Stimulated activated CD4-positive, alpha-beta T cell treated with anti-CD3 and anti-CD28 coated beads, Interleukin-15, amount 100 ng/mL, for 1 hour (primary cell): ENCODE results near the gene ABHD15.

Experiments used
- DNase-seq, 2 donors: peaks; one replicate each; pipeline ENCODE4 v3.0.0-alpha.2; 2020; ENCODE audit warnings: low read depth in 1 of 2, low spot score in 1 of 2

ABHD15 gene

DNA sequence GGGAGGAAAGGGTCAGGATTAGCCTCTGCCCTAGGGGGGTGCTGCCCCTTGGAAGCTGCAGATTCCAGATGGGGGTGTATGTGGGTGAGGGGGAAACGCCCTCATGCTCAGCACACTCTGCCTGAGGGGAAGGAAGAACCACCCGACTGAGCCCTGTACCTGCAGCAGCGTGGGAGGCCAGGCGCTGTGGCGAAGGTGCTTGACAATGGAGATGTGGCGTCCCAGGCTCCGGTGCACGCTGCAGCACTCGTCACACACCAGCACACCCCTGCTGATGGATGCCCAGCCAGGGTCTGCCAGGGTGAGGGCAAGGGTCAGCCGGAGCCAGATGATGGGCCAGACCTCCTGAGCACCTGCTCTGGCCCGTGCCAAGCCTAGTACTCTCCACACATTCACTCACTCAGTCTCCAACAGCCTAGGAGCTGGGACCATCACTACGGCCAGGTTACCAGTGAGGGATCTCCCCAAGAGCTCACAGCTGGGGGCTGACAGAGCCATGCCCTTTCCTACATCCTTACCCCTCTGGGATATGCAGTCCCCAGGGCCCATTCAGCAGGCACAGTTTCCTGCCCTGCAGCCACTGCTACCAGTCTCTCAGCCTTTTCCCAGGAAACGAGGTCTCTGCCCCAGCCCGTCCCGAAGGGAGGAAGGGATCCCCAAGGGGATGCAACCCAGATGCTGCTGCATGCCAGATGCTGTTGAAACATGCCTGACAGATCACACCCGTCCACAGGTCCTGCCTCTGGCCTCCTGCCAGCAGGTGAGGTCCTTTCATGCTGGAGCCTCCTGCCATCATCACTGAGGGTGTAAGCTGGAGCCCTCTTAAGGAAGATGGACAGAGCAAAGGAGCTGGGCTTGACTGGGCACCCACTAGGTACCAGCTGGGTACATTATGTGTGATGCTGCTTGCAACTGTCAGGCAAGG, 16.7 kb upstream of the ABHD15 start:
- no peak for DNase-seq

DNA sequence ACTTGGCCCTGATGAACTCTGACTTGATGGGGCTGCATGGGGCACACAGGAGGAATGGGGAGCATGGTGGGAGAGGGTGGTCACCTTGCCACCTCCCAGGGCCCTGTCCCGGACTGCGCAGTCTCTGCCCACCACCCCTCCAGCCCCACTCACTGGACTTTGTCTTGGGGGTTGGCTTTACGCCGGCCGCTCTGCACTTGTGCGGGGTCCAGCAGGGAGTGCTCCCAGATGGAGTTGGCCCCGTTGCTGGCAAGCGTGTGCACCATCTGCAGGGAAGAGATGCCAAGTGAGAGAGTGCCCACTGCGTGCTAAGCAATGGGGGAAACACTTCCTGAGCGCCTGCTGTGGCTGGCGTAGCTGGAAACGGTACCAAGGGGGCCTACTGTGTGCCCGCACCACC, 15.9 kb upstream of the ABHD15 start:
- no peak for DNase-seq

DNA sequence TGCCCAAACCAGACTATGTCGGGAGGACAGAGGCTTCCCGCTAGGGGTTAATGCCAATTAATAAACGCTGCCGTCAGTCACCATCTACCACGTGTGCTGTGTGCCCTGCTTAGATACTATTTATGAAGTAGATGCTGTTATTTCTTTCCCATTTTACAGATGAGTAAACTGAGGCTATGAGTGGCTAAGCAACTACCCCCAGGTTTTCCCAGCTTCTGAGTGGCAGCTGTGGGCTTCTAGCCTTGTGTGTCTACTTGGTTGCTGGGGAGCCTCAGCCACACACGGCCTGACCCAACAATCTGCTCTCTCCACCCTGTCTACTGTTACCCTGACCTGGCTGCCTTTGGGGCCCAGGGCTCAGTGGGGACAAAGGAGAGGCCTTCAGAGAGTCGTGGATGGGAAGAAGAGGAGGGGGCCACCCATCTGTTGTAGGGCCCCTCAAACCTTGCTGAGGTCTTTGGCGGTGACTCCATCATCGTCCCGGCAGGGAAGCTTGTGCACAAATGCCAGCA, 15.5 kb upstream of the ABHD15 start:
- no peak for DNase-seq

DNA sequence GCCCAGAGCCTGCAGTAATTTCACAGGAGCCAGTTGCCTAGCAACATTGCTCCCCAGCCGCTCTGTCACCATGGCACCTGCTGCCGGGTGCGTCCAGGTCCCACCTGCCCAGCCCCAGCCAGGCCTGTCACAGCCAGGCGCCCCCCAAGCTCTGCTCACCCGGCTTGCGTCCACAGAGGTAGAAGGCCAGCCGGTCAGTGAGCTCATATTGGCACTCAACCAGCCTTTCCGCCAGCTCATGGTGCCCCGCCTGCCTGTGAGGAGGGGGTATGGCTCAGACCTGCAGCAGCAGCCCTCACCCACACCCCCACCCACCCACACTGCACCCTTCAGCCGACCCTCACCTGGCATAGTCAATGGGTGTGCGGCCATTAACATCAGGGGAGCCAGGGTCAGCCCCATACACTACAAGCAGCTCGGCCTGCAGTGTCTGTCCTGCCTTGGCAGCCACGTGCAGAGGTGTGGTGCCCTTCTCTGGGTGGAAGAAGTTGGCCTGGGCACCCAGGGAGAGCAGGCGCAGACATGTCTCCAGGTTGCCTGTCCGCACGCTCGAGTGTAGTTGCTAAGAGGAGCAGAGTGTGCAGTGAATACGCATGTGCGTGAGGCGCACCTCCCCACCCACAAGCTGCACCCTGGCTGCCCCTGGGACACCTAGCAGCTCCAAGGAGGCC, 14.9 kb upstream of the ABHD15 start:
- DNase-seq: no peak

DNA sequence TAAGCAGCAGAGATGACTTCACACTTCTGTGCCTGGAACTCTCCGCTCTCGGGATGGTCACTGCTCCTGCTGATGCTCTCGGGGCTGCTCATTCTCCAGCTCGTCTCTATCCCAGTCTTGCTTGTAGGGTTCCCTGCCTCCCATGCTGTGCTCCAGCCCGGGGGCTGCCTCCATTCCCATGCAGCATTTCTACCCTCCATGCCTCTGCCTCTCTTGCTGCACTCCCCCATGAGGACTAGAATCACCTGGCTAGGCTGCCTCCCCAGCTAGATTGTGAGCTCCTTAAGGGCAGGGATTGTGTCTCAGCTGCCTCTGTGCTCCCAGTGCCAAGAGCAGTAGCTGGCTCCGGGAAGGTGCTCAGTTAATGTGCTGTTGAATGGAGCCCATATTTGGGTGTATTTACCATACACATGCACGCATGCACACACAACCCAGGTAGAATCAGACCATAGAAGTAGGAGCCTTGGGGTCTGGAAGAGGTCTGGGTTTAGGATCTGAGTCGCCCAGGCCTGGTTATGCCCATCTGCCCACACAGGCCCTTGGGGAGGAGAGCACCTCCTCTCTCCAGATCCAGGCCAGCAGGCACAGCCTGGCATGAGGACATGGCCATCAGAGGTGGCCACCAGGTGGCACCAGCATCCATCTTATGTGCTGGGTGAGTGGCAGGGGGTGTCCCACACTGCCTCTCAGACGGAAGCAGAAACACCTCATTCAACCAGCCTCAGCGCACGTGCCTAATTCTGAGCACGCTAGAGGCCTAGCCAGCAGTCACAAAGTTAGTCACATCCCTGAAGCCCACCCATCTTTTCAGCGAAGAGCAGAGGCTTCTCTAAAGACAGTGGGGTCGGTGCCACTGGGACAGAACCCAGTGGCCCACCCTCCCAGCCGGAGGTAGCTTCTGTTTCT, 13.3 kb upstream of the ABHD15 start:
- DNase-seq: peak; percentile 82 to 88

DNA sequence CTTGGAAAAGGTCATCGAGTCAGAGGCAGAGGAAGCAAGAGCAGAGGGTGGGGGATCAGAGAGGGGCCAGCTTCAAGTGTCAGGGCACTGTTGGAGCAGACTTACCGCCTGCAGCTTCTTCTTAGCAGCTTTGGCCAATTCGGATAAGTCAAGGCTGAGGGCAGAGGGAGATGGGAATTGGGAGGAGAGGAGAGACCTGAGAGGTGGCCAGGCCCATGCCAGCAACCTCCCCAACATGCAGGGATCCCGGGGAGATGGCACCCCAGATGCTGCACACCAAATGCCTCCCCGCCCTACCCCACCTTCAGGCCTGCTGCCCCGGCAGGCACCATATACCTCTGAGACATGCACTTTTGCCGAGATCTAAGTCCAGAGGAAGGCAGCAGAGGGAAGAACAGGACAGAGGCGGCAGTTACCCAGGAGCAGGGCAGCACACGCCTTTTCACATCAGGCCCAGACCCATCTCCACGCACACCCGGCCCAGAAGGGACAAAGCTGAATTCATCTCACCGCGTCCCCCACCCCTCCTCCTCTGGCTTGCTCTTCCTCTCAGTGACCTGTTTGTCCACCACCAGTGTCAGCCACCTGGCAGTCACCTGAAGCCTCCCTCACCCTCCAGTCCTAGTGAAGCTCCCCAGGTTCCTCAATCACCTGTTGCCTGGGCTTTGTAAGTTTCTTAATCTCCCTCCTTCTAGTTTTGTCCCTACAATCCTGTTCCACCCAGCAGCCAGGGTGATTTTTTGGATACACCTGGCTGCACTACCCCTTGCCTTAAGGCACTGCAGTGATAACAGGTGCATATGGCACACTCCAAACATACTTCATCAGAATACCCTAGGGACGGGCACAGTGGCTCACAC, 12.0 kb upstream of the ABHD15 start:
- no peak for DNase-seq

DNA sequence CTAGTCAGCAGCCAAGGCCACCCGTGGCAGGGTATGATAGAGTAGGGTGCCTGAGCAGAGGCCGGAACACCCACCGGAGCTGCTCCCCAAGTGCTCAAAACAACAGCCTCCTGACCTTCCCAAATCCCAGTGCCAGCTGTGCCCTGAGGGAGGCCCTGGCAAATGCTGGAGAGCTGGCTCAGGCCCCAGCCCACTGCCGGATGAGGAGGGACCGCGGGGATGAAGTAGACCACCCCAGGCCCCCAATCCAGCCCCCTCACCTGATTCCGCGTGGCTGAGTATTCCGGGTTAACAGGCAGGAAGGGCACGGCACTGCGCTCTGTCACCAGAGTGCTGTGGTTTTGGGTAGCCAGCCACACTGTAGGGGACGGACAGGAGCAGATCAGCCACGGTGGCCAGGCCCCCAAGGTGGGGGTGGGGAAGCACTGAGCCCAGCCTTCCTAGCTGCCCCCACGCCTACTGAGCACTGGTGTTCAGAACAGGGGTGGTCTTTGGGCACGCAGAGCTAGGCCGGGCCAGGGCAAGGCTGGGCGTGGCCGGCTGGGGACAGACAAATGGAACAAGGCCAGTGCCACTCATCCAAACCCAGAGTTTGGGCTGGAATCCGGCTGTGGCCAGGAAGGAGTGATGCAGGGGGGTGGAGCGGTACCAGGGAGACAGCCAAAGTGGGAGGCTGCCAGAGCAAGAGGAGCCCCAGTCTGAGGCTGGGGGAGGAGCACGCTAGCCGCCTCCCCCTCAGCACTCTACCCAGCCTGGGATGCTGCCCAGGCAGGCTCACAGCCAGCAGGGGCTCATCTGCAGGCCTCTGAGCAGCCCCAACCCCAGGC, 10.8 kb upstream of the ABHD15 start:
- no peak for DNase-seq

DNA sequence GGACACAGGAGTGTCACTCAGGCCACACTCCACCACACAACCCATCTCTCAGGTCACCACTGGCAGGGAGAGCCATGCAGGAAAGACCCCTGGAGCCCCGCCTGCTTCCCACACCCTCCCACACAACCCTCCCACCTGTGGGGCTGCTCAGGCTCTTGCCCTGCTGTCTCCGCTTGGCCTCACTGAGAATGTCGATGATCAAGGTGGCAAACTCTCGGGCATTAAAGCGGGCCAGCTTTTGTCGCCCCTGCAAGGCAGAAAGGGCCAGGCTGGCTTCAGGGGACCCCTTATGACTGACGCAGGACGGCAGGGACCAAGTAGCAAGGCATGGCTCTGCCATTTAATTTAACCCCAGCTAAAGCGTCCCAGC, 10.1 kb upstream of the ABHD15 start:
- DNase-seq: no peak

DNA sequence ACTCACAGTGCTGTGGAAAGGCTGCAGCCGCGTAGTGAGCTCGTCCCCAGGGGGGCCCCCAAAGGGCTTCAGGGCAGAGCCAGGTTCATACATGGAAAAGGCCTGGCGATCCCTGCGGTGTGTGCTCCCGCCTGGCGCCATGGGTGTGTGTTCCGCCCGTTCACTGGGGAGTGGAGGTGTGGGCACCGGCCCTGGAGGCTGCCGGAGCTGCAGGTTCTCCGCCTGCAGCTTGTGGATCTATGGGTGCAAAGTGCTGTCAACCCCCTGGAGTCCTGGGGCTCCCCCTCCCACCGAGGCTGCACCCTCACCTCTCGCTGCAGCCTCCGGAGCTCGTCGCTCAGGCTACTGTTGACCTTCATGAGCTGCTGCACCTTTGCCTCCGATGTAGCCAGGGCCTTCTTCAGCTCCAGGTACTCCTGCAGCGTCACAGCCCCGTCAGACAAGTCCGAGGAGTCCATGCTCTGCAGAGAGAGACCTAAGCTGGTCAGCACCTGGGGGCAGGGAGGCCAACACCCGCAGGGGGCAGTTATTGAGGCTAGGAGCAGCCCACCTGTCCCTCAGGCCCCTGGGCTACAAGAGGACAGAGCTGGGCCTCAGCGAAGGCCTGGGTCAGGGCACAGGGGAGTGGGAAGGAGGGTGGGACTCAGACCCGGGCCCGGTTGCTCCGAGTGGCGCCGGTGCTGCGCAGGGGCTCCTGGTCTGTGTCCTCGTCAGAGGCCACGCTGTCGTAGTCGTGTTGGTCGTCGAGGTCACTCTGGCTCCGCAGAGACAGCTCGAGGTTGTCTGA, 9.6 kb upstream of the ABHD15 start:
- no peak for DNase-seq

DNA sequence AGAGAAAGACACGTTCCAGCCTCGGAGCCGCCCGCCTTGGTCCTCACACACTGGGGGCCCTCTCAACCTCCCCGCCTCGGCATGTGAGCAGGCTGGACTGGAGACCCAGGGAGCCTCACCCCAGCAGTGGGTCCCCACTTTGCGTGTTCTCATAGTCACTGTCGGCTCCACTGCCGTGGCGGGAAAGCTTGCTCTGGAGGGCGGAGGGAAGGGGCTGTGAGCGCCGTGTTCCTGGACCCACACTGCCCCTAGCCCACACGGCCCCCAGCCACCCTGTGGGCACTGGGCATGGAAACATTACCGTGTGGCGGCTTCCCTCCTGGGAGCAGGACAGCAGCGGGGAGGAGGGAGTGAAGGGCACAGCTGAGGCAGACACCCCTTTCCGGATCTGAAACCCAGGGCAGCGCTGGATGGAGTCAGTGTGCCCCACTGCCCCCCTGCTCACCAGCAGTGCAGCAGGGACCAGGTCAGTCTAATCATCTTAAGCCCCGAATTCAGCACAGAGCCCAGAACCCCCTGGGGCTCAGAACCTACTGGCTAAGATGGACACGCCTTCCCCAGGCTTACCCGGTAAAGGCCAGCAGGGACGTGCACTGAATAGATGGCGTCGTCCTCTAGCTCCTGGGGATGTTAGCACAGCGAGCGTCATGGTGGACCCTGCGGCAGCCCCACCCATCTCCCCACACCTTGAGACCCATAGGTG, 8.8 kb upstream of the ABHD15 start:
- no peak for DNase-seq

DNA sequence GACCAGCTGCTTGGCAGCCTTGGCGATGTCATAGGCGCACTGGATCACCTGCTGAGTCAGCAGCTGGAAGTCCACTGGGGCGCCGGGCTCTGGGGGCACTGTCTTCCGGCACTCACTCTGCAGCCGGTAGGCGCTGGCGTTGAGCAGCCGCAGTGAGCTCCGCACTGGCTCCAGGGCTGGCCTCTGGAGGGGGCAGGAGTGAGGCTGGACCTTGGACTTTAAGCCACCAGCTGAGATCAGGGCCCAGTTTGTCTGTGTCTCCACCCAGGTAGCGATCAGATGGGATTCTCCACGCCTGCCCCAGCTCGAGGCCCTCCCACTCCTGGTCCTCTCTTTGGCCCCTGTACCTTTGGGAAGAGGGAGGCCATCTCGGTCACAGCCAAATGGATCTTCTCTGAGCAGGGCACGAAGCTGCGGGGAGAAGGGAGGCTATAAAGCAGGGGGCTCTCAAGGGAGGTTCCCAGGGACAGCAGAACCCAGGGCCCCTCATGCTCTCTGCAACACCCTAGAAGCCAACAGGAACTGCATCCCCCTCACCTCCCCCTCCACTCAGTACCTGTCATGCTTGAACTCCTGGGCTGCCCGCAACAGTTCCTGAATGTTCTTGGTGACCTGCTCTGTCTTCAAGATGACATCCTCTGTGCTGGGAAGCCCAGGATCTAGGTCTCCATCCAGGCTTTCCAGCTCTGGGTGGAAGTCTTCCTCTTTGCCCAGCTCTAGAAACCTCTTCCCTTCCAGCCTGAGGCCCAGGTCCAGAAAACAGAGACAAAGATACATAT, 8.1 kb upstream of the ABHD15 start:
- DNase-seq: no peak

DNA sequence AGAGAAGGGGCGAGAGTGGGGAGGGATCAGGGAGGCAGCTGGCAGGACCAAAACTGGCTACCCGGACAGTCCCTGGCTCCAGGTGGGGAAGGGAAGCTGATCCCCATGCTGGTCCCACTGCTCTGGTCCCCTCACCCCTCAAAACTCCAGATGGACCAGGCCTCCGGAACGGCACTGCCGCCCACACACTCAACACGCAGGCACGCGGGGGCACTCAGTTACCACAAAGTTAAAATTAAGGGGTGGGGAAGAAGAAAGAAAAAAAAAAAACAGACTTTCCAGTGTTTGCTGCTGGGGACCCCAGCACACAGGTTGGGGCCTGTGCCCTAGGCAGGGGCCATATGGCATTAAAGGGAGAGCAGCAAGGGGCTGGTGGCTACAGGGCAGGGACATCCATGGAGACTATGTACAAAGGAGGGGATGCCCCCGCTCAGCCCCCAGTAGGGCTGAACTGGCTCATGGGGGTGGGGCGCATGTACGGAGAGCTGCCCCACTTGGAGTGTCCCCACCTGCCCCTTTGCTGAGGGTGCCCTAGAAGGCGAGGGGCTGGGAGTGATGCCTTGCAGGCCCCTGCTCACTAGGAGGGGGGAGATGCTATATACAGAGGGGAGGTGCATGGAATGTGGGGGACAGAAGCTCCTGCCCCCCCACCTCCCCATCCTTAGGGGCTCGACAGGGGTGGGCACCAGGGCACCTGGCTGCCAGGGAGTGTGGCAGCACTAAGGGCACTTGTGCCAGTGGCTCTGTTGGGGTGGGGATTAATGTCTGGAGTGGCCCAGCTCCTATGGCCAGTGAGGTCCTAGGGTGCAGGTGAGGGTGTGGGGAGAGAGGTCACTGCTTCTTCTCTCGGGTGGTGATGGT, 7.3 kb upstream of the ABHD15 start:
- DNase-seq: no peak

DNA sequence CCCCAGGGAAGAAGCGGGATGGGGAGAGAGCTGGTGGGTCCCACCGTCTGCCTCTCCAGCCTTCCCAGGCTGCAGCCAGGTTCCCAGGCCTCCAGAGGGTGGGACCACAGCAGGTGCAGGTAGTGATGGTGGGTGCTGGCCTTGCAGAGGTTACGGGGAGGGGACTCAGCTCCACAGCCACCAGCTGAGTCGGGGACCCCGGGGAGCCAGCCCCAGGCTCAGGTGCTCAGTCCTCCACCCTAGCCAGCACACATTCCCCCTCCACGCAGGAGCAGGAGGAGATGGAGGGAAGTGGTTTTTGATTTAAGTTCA, 6.7 kb upstream of the ABHD15 start:
- DNase-seq: no peak

DNA sequence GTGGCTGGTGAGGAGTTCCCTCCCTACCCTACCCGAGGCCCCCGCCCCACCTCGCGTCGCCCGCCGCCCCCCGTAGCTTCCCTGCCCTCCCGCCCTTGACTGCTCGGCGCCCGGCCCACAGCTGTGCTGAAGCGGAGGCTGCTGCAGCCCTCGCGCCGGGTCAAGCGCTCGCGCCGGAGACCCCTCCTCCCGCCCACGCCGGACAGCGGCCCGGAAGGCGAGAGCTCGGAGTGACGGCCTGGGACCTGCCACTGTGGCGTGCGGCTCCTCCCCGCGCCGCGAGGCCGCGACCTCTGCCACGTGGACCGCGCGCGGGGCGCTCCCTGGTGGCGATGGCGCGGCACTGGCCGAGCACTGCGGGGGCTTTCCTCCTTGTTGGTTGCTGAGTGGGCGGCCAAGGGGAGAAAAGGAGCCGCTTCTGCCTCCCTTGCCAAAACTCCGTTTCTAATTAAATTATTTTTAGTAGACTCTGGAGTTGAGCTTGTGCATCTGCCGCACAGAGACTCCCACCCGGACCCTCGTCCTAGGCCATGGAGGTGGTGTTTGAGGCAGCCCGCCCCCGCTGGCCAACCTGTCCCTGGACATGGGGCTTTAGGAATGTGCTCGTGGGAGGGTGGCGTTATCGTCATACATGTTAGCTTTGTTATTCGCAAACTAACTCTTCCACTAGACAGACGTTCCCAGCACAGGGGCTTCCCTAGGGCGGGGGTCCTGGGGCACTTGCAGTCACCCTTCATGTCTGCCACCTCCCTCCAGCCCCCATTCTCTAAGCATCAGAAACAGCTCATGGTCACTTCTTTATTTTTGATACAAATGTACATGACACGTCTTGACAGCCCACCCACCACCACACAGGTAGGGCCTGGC, 6.1 kb upstream of the ABHD15 start:
- peak in 1 of 2 donors; percentile 61 for DNase-seq

DNA sequence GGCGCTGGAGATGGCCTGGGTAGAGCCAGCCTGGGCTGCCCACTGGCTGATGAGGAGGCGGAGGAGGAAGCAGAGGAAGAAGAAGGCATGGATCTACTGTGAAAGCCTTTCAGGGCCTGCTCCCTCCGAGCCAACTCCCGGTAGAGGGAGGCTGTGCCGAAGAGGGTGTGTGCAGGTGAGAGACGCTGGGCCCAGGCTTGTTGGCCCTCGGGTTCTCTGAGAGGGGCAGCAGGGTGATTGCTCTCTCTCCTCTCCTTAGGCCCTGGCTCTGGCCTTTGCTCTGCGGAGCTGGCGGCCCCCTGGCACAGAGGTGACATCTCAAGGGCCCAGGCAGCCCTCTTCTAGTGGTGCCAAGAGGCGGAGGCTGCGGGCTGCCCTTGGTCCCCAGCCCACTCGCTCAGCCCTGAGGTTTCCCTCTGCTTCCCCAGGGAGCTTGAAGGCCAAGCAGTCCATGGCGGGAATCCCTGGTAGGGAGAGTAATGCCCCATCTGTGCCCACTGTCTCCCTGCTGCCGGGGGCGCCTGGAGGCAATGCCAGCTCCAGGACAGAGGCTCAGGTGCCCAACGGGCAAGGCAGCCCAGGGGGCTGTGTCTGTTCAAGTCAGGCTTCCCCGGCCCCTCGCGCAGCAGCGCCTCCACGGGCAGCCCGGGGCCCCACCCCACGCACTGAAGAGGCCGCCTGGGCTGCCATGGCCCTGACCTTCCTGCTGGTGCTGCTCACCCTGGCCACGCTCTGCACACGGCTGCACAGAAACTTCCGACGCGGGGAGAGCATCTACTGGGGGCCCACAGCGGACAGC, 5.2 kb upstream of the ABHD15 start:
- no peak for DNase-seq
